ENCODE measurements around the gene ASB2.

Gene ASB2

DNA sequence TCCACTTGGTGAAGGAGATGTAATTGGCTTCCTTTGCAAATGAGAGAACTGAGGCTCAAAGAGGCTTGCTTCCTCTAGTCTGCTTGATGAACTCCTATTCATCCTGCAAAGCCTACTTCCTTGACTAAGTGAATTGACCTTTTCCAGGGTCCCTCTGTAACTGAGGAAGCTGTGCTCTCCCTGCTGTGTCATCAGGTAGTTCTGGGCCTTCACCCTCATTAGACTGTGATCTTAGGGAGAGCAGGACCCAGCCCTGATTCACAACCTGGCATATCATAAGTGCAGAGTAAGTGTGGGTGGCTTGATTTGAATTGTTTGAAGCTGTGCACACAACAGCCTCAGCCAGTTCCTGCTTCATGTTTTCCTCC lies 16.3 kb downstream of the ASB2 start:
- no peak overlapping the region for H3K4me3 ChIP-seq (ENCODE audit: low read depth, low read length)
- no peak for DNase-seq (ENCODE audit: low read depth)
- TF ChIP-seq, protein P1, sequence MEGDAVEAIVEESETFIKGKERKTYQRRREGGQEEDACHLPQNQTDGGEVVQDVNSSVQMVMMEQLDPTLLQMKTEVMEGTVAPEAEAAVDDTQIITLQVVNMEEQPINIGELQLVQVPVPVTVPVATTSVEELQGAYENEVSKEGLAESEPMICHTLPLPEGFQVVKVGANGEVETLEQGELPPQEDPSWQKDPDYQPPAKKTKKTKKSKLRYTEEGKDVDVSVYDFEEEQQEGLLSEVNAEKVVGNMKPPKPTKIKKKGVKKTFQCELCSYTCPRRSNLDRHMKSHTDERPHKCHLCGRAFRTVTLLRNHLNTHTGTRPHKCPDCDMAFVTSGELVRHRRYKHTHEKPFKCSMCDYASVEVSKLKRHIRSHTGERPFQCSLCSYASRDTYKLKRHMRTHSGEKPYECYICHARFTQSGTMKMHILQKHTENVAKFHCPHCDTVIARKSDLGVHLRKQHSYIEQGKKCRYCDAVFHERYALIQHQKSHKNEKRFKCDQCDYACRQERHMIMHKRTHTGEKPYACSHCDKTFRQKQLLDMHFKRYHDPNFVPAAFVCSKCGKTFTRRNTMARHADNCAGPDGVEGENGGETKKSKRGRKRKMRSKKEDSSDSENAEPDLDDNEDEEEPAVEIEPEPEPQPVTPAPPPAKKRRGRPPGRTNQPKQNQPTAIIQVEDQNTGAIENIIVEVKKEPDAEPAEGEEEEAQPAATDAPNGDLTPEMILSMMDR (conservative IDR thresholded peaks at IDR 0.05; ENCODE audit: low read depth, low read length): no peak

DNA sequence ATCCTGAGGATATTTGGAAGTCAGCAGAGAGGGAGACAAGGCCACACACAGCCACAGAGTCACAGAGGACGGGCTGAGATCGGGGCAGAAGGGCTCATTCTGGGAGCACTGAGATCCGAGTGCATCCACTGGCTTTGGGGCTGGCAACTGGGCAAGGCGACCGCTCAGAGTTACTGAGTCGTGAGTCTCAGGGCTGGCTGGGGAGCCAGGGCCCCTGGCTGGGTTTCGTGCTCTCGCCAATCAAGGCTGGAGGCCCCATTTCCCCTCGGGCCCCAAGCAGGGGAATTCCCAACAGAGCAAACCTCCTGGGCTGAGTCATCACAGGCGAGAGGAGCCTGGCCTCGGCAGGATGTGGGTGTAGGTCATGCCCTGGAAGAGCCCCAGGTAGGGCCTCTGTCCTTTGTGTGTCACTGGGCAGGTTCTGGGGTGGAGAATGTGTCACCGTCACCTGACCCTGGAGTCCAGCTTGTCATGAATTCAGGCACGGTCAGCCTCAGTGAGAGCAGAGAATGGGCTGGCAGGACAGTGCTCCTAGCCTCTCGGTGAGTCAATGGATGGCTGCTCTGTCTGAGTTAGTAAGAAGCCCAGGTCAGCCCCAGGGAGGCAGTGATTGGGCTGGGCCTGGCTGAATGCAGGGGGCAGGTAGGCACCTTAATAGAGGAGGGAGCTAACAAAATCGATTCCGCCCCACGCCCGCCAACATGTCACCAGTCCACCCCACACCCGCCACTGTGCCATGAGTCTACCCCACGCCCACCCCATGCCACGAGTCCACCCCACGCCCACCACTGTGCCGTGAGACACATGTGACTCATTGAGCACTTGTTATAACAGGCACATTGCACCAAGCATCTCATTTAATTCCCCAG lies 16.9 kb downstream of the ASB2 start:
- no peak overlapping the region for H3K4me3 ChIP-seq (ENCODE audit: low read depth, low read length)
- DNase-seq (ENCODE audit: low read depth): peak; percentile 88
- TF ChIP-seq, protein P1 (conservative IDR thresholded peaks at IDR 0.05; ENCODE audit: low read depth, low read length): no peak

DNA sequence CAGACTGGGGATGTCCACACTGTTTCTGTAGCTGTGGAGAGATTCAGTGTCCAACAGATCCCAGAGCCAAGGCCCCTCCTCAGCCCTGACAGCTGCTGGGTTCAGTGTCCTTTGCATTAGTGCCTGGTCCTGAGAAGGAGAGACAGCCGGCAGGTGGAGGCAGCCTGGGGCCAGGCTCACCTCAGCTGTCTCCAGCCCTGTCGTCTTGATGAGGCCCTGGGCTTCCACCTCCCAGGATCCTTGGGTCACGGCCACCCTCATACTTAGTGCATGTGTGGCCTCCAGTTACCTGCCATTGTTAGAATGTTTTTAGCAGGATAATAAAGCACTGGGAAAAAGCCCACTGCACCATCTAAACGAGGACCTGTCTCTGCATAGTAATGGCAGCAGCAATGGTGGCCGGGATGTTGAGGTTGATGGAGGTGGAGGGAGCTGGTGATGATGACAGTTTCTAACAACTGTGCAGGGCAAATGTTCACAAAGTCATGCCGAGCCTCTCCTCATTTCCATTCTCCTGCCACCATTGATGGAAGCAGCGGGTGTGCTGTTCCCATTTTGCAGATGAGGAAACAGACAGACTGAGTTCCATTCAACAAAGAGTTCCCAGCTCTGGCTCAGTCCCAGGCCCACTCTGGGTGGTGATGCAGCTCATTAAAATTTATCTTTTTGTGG lies 17.7 kb downstream of the ASB2 start:
- H3K4me3 ChIP-seq (ENCODE audit: low read depth, low read length): no peak overlapping the region
- no peak for DNase-seq (ENCODE audit: low read depth)
- TF ChIP-seq, protein P1 (conservative IDR thresholded peaks at IDR 0.05; ENCODE audit: low read depth, low read length): no peak

DNA sequence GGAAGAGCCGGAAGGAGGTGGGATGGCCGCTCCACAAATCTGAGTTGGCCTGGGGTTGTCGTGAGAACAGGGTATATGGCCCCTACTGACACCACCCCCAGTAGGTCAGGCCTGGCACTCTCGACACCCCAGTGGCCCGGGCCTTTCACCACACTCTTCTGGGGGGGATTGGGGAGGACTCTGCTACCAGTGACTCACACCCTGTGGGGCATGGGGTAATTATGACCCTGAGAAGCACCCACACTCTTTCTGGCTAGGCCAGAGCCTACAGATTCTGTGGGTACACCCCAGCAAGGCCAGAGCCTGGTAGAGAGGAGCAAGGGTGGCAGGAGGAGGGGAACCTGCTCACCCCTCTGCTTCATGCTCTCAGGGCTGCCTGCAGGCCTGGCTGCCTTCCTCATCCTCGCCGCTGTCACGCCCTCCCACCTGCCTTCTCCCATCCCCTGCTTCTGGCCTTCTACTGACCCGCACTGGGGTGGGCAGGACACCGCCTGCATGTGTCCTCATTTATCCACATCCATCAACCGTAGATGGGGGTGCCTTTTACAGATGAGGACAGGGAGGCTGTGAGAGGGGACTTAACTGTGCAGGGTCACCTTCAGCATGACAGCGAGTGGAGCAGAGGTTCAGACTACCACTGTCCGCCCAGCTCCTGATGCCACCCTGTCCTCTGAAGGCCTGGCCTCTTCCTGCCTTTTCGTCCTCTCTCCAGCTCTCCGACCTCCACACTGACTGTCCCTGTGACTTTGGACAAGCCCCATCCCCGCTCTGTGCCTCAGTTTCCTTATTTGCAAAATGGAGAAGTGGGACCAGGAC lies 18.4 kb downstream of the ASB2 start:
- H3K4me3 ChIP-seq (ENCODE audit: low read depth, low read length): no peak overlapping the region
- TF ChIP-seq, protein P1 (conservative IDR thresholded peaks at IDR 0.05; ENCODE audit: low read depth, low read length): no peak
- DNase-seq (ENCODE audit: low read depth): no peak

DNA sequence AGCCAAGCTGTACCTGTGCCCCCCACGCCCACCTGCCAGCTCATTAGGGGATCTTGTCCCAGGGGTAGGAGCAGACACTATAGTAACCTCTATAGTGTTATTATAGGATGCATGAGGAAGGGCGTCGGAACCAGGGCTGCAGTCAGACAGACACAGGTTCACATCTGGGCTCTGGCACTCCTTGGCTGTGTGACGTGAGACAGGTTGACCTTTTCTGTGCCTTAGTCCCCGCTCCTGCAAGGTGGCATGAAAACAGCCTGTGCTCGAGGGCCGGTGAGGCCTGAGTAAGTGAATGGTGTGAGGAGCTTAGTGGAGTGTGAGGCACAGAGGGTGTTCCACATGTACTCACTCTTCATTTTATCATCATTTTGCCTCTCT lies 19.0 kb downstream of the ASB2 start:
- H3K4me3 ChIP-seq (ENCODE audit: low read depth, low read length): no peak overlapping the region
- TF ChIP-seq, protein P1 (conservative IDR thresholded peaks at IDR 0.05; ENCODE audit: low read depth, low read length): no peak

DNA sequence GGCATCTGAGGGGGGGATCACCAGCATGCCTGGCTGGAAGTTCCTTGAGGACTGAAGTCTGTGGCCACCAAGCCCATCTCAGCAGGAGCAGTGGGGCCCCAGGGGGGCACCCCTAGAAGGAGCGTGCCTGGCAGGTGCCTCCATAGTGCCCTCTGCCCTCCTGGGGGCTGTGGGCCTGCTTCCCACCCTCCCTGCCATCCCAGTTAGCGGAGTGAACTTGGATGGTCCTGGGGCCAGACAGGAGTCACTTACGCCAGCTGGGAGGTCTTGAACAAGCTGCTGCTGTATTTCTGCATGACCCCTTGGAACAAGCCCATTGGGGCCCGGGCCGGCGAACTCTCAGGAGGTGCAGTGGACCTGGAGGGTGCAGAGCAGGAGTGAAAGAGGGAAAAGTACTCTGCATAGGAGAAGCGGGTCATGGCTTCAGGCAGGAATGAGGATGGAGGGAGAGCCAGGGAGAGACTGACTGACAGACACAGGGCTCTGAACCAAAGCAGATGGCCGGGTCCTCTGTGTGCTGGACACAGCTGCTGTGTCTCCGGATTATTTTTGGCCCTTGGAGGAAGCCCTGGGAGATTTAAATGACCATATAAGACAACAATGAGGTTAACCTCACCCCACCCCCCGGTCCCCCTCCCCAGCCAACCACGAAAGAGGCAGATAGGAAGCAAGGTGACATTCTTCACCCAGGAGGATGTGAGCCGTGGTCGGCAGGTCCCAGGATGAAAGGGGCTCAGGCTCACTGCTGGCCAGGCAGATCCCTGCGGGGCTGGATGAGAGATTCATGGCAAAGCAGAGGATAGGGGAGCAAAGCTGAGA lies 19.6 kb downstream of the ASB2 start:
- DNase-seq (ENCODE audit: low read depth): no peak
- TF ChIP-seq, protein P1 (conservative IDR thresholded peaks at IDR 0.05; ENCODE audit: low read depth, low read length): no peak
- no peak overlapping the region for H3K4me3 ChIP-seq (ENCODE audit: low read depth, low read length)

More for the DNA sequence above, 19.0 kb downstream of the ASB2 start:
- DNase-seq (ENCODE audit: low read depth): no peak

All from choroid plexus epithelial cell (primary cell).